ENCODE data around the gene TNFRSF19. TPM values are rescaled to one million over a fixed set of nuclear protein-coding genes. Genes with fewer than 3 reads are reported as not detected.

The TNFRSF19 gene
- total RNA-seq, 1 donor from 2014 or later = 36.5 TPM

- intact Hi-C loops (cut with DNase I) = no loop called here
- DNase-seq (ENCODE audit: missing footprints) = no peak
- no peak for ATAC-seq
Observed at GRCh38 chr13:23619068-23619855, 49.0 kb downstream of the TNFRSF19 start.

GRCh38 chr13:23620211-23620610 is 50.0 kb downstream of the TNFRSF19 start:
- DNase-seq (ENCODE audit: missing footprints) = no peak
- ATAC-seq = no peak
- intact Hi-C loops (cut with DNase I) = no loop called here

GRCh38 chr13:23620613-23621315 is 50.6 kb downstream of the TNFRSF19 start:
- intact Hi-C loops (cut with DNase I) = no loop called here
- DNase-seq (ENCODE audit: missing footprints) (no peak), ATAC-seq (peak; percentile 47)

- ATAC-seq (peak; percentile 47), DNase-seq (ENCODE audit: missing footprints) (no peak)
- intact Hi-C loops (cut with DNase I) = no loop called here
Observed at GRCh38 chr13:23621316-23621645, 51.1 kb downstream of the TNFRSF19 start.

GRCh38 chr13:23622985-23623384 is 52.8 kb downstream of the TNFRSF19 start:
- ATAC-seq (no peak), DNase-seq (ENCODE audit: missing footprints) (no peak)
- intact Hi-C loops (cut with DNase I) = no loop called here

GRCh38 chr13:23623394-23623793 is 53.2 kb downstream of the TNFRSF19 start:
- no peak for DNase-seq (ENCODE audit: missing footprints)
- ATAC-seq = no peak
- intact Hi-C loops (cut with DNase I) = no loop called here

GRCh38 chr13:23626700-23627099 is 56.5 kb downstream of the TNFRSF19 start:
- ATAC-seq = peak; percentile 86
- intact Hi-C loops (cut with DNase I) = no loop called here
- DNase-seq (ENCODE audit: missing footprints) = no peak

GRCh38 chr13:23627410-23627809 is 57.2 kb downstream of the TNFRSF19 start:
- ATAC-seq (peak; percentile 23), DNase-seq (ENCODE audit: missing footprints) (no peak)
- intact Hi-C loops (cut with DNase I) = no loop called here

- DNase-seq (ENCODE audit: missing footprints) = no peak
- no peak for ATAC-seq
- intact Hi-C loops (cut with DNase I) = no loop called here
Observed at GRCh38 chr13:23628250-23628649, 58.0 kb downstream of the TNFRSF19 start.

- DNase-seq (ENCODE audit: missing footprints) = peak; percentile 64
- ATAC-seq = peak; percentile 67
- intact Hi-C loops (cut with DNase I) = no loop called here
Observed at GRCh38 chr13:23628765-23629565, 58.8 kb downstream of the TNFRSF19 start.

- no peak for DNase-seq (ENCODE audit: missing footprints)
- intact Hi-C loops (cut with DNase I) = no loop called here
- ATAC-seq = no peak
Observed at GRCh38 chr13:23629566-23630272, 59.5 kb downstream of the TNFRSF19 start.

GRCh38 chr13:23630349-23631093 is 60.3 kb downstream of the TNFRSF19 start:
- DNase-seq (ENCODE audit: missing footprints) = no peak
- no peak for ATAC-seq
- intact Hi-C loops (cut with DNase I) = no loop called here

GRCh38 chr13:23631311-23632047 is 61.3 kb downstream of the TNFRSF19 start:
- ATAC-seq = no peak
- DNase-seq (ENCODE audit: missing footprints) = no peak
- intact Hi-C loops (cut with DNase I) = no loop called here

GRCh38 chr13:23632048-23632582 is 61.9 kb downstream of the TNFRSF19 start:
- DNase-seq (ENCODE audit: missing footprints) (no peak), ATAC-seq (no peak)
- intact Hi-C loops (cut with DNase I) = no loop called here

- intact Hi-C loops (cut with DNase I) = no loop called here
- no peak for ATAC-seq
- DNase-seq (ENCODE audit: missing footprints) = no peak
Observed at GRCh38 chr13:23632741-23633140, 62.5 kb downstream of the TNFRSF19 start.

GRCh38 chr13:23634897-23635296 is 64.7 kb downstream of the TNFRSF19 start:
- DNase-seq (ENCODE audit: missing footprints) = no peak

GRCh38 chr13:23636360-23636759 is 66.1 kb downstream of the TNFRSF19 start:
- intact Hi-C loops (cut with DNase I) = no loop called here
- ATAC-seq (no peak), DNase-seq (ENCODE audit: missing footprints) (no peak)

More at GRCh38 chr13:23634897-23635296, 64.7 kb downstream of the TNFRSF19 start:
- intact Hi-C loops (cut with DNase I) = no loop called here
- no peak for ATAC-seq

Measured in Right ventricle myocardium inferior (tissue), 1 donor.